Suprapubic skin (tissue), 4 donors: ENCODE results near the gene INAVA. TPM values are rescaled to one million over a fixed set of nuclear protein-coding genes. Genes with fewer than 3 reads are reported as not detected.

Source experiments
- DNase-seq, 2 donors: peaks; one replicate each; pipeline ENCODE4 v3.0.0-alpha.2; 2019; ENCODE audit warnings: low spot score in 2 of 2
- H3K27ac ChIP-seq: fragments of 200-600 bp; sonication (generic); one replicate; pipeline ENCODE4 v1.5.1; 2019
- H3K27me3 ChIP-seq: fragments of 200-600 bp; sonication (generic); one replicate; pipeline ENCODE4 v1.5.1; 2019
- H3K36me3 ChIP-seq: fragments of 200-600 bp; sonication (generic); one replicate; pipeline ENCODE4 v1.5.1; 2019
- H3K4me1 ChIP-seq: fragments of 200-600 bp; sonication (generic); one replicate; pipeline ENCODE4 v1.5.1; 2019
- H3K4me3 ChIP-seq: fragments of 200-600 bp; sonication (generic); one replicate; pipeline ENCODE4 v1.5.1; 2019; ENCODE audit warnings: mild to moderate bottlenecking
- H3K9me3 ChIP-seq: fragments of 200-600 bp; sonication (generic); one replicate; pipeline ENCODE4 v1.5.1; 2019
- EP300 ChIP-seq: sonication (generic); formaldehyde crosslinking; IDR thresholded peaks from one replicate; pipeline ENCODE4 v1.6.1; 2017; ENCODE audit warnings: antibody characterized with exemption
- POLR2A ChIP-seq, 2 donors: fragments of 450-650 bp; IDR thresholded peaks; one replicate each; pipeline ENCODE4 v1.6.1; 2017; ENCODE audit warnings: antibody characterized with exemption in 2 of 2, mild to moderate bottlenecking in 2 of 2, moderate library complexity in 2 of 2
- POLR2AphosphoS5 ChIP-seq, 3 donors: sonication (generic); formaldehyde crosslinking; IDR thresholded peaks; one replicate each; pipeline ENCODE4 v1.6.1; 2017; ENCODE audit warnings: antibody characterized with exemption in 3 of 3
- WGBS: methylation state at CpG from one replicate; pipeline ENCODE4 v1.1.5; 2018; 5-methylcytosine and 5-hydroxymethylcytosine counted together
- total RNA-seq, 4 donors: library from RNA; depleted of rRNA; stranded (reverse); fragments of >200 nt; gene quantifications; one replicate each; pipeline ENCODE4 v1.1.0, GENCODE V29; 2016
- TF ChIP-seq, protein P1 (sequence below), 2 donors: fragments of 200-600 bp in 1 of 2; fragments of 450-650 bp in 1 of 2; sonication (generic) in 1 of 2; IDR thresholded peaks; one replicate each; pipeline ENCODE4 v1.5.1; 2016 to 2019; ENCODE audit warnings: antibody characterized with exemption in 2 of 2, mild to moderate bottlenecking in 1 of 2, moderate library complexity in 1 of 2

The INAVA gene, protein sequence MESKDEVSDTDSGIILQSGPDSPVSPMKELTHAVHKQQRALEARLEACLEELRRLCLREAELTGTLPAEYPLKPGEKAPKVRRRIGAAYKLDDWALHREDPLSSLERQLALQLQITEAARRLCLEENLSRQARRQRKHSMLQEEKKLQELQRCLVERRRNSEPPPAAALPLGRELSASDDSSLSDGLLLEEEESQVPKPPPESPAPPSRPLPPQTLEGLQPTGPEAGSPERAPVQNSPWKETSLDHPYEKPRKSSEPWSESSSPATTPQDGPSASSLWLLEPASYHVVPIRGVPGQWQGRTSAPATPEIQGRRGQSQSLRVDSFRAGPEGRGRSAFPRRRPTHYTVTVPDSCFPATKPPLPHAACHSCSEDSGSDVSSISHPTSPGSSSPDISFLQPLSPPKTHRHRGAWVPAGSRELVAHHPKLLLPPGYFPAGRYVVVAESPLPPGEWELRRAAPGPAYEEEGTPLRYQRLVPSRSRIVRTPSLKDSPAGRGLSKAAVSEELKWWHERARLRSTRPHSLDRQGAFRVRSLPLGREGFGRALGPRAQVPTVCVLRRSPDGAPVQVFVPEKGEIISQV
- total RNA-seq, result 100 to 1,000 TPM; 110 to 137 (median 117) TPM

DNA sequence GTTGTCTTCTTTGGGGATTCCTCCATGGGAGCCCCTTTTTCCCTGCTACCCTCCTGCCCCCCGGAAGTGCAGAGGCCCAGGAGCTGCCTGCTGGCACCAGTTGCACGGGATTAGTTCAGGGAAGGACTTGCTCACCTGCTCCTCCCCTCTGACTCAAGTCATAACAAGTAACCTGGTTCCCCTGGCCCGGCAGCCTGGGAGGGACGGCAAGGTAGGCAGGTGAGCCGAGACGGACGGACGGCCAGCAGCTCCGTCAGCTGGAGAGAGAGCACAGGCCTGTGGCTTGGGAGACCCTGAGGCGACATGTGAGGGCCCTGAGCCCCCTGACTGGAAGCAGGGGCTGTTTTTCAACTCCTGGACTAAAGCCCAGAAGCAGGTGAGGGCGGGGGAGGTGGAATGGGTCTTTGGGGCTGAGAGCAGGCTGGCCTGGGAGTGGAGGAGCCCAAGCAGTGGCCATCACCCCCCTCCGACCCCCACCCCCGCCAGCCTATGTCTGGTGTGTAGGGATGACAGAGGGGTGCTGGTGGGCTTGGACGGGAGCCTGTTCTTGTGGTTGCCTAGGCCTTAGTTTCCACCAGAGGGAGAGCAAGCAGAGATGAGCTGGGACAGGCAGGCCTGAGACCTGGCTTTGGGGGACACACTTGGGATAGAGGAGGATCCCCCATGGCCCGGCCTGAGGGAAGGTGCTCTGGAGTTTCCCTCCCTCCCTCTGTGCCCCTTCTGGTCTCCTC is at the start of gene INAVA:
INAVA (plus strand) TSS at position 189 of the 731 bp plus-strand sequence. CDS start 3,501 bp downstream, outside the sequence.
- Histone ChIP-seq H3K27ac (peak within 1 kb of the TSS; percentile 76), H3K36me3 (peaks cover 8% of the 10 kb centered on the region), H3K4me3 (peak within 1 kb of the TSS; percentile 54), H3K4me1 (peaks cover 48% of the 10 kb centered on the region), H3K27me3 (peaks cover 34% of the 10 kb centered on the region), H3K9me3 (no peaks in the 10 kb centered on the region)
- 43% methylated on average over 11 of the region's 15 CpGs for WGBS
- no peak for TF ChIP-seq POLR2AphosphoS5 (IDR thresholded peaks at IDR 0.05)
- no peak for TF ChIP-seq POLR2A (IDR thresholded peaks at IDR 0.05)
- no peak for DNase-seq

DNA sequence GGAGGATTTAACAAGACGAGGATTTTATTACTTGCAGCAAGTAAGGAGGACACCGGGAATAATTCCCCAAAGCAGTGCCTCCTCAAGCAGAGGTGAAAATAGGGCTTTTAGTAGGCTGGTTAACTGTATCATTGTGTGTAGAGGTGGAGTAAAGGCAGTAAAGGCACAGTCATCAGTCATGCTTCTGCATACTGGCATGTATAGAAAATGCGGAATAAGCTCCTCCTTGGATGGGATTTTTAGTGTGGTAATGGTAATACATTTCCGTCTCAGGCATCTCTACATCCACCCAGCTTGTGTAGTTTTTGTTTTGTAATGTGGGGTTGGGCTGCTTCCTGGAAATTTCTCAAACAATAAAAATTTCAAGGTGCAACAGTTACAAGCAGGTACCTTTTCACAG is 49.3 kb upstream of the INAVA start:
- Histone ChIP-seq H3K27me3 (no peaks in the 10 kb centered on the region), H3K4me1 (no peaks in the 10 kb centered on the region), H3K27ac (no peak overlapping the region), H3K9me3 (no peaks in the 10 kb centered on the region), H3K4me3 (no peak overlapping the region), H3K36me3 (peaks cover 67% of the 10 kb centered on the region)
- WGBS, result 88% methylated on average over 4 of the region's 4 CpGs
- TF ChIP-seq, protein P1, sequence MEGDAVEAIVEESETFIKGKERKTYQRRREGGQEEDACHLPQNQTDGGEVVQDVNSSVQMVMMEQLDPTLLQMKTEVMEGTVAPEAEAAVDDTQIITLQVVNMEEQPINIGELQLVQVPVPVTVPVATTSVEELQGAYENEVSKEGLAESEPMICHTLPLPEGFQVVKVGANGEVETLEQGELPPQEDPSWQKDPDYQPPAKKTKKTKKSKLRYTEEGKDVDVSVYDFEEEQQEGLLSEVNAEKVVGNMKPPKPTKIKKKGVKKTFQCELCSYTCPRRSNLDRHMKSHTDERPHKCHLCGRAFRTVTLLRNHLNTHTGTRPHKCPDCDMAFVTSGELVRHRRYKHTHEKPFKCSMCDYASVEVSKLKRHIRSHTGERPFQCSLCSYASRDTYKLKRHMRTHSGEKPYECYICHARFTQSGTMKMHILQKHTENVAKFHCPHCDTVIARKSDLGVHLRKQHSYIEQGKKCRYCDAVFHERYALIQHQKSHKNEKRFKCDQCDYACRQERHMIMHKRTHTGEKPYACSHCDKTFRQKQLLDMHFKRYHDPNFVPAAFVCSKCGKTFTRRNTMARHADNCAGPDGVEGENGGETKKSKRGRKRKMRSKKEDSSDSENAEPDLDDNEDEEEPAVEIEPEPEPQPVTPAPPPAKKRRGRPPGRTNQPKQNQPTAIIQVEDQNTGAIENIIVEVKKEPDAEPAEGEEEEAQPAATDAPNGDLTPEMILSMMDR (IDR thresholded peaks at IDR 0.05), result no peak
- no peak for TF ChIP-seq POLR2A (IDR thresholded peaks at IDR 0.05)
- TF ChIP-seq EP300, result no peak
- no peak for TF ChIP-seq POLR2AphosphoS5 (IDR thresholded peaks at IDR 0.05)
- DNase-seq, result no peak

DNA sequence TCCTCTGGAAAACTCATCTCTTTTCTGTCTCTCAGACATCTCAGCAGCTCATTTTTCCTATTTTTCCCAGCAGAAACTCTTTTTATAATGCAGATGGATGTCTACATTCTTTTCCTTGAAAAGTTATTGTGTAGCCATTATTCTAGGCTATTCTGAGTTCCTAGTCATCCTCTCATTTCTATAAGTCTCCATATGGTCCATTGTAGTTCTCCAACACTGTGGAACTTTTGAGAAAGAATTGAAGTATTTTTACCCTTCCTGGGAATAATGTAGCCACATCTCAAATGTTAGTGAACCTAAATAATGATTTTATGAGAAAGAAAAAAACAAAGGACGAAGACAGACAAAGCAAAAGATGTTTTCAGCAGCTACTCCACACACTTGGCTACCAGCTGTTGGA is 48.3 kb upstream of the INAVA start:
- 87% methylated on average over 1 of the region's 1 CpG for WGBS
- Histone ChIP-seq H3K27ac (no peak overlapping the region), H3K27me3 (no peaks in the 10 kb centered on the region), H3K9me3 (no peaks in the 10 kb centered on the region), H3K4me3 (no peak overlapping the region), H3K4me1 (no peaks in the 10 kb centered on the region), H3K36me3 (peaks cover 78% of the 10 kb centered on the region)
- TF ChIP-seq POLR2A (IDR thresholded peaks at IDR 0.05), result no peak
- no peak for TF ChIP-seq EP300
- TF ChIP-seq, protein P1 (IDR thresholded peaks at IDR 0.05), result no peak
- TF ChIP-seq POLR2AphosphoS5 (IDR thresholded peaks at IDR 0.05), result no peak
- DNase-seq, result no peak

DNA sequence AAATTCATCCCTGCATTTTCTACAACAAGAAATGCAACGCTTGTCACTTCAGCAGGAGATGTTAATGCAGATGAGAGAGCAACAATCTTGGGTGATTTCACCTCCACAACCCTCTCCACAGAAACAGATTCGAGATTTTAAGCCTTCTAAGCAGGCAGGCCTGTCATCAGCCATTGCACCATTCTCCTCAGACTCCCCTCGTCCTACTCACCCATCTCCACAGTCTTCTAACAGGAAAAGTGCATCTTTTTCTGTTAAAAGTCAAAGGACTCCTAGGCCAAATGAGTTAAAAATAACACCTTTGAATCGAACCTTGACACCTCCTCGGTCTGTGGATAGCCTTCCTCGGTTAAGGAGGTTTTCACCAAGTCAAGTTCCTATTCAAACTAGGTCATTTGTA is 45.3 kb upstream of the INAVA start:
- Histone ChIP-seq H3K27me3 (no peaks in the 10 kb centered on the region), H3K36me3 (peaks cover 75% of the 10 kb centered on the region)
- TF ChIP-seq, protein P1 (IDR thresholded peaks at IDR 0.05), result no peak
- TF ChIP-seq POLR2AphosphoS5 (IDR thresholded peaks at IDR 0.05) (no peak), POLR2A (IDR thresholded peaks at IDR 0.05) (no peak), EP300 (no peak)

DNA sequence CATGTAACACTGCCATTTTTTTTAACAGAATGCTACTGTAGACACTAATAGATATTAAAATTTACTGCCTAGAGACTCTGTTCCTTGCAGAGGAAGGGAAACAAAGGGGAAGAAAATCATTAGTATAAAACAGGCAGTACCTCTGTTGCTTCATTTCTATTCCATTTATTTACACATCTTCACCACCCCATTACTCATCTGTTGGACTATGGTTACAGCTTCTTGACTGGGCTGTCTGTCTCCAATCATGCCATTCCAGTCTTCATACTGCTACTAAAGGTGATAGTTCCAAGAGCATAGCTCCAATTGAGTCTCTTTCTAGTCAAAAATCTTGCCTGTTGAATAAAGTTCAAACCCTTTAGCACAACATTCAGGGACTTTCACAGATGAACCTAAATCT is 44.1 kb upstream of the INAVA start:
- Histone ChIP-seq H3K36me3 (peaks cover 67% of the 10 kb centered on the region), H3K9me3 (no peaks in the 10 kb centered on the region), H3K27ac (no peak overlapping the region), H3K4me1 (no peaks in the 10 kb centered on the region), H3K27me3 (no peaks in the 10 kb centered on the region), H3K4me3 (no peak overlapping the region)
- TF ChIP-seq EP300 (no peak), POLR2AphosphoS5 (IDR thresholded peaks at IDR 0.05) (no peak), POLR2A (IDR thresholded peaks at IDR 0.05) (no peak)
- TF ChIP-seq, protein P1 (IDR thresholded peaks at IDR 0.05), result no peak
- DNase-seq, result no peak

More for the DNA sequence above, 45.3 kb upstream of the INAVA start:
- WGBS, result 96% methylated on average over 6 of the region's 6 CpGs
- H3K4me1 ChIP-seq, result no peaks in the 10 kb centered on the region
- DNase-seq, result no peak
- H3K9me3 ChIP-seq, result no peaks in the 10 kb centered on the region
- no peak overlapping the region for H3K27ac ChIP-seq
- no peak overlapping the region for H3K4me3 ChIP-seq
